H1 (cell line): ENCODE measurements around the gene GPR155.

Source experiments
- ATF3 ChIP-seq: IDR thresholded peaks from 2 replicates; pipeline ENCODE4 v1.6.1; 2011; ENCODE audit warnings: low read depth, mild to moderate bottlenecking, low read length; ENCODE audit not compliant: insufficient read depth
- CREB1 ChIP-seq: IDR thresholded peaks from 2 replicates; pipeline ENCODE4 v1.6.1; 2012; ENCODE audit warnings: inconsistent platforms
- CTCF ChIP-seq, 3 experiments: IDR thresholded peaks; 1 replicate in 2 of 3; 2 replicates in 1 of 3; pipeline versions ENCODE4 v1.5.1 to v1.6.1; 2011; ENCODE audit warnings: low read length in 3 of 3, mild to moderate bottlenecking in 3 of 3, inconsistent platforms in 2 of 3, low read depth in 1 of 3, moderate library complexity in 1 of 3; ENCODE audit not compliant: insufficient read depth in 1 of 3; ENCODE audit errors: control extremely low read depth in 1 of 3
- EP300 ChIP-seq, 2 experiments: IDR thresholded peaks; 1 replicate in 1 of 2; 2 replicates in 1 of 2; pipeline ENCODE4 v1.6.1; 2011 to 2012; ENCODE audit warnings: low read depth in 2 of 2, low read length in 2 of 2, mild to moderate bottlenecking in 2 of 2, borderline replicate concordance in 1 of 2, inconsistent platforms in 1 of 2, moderate library complexity in 1 of 2
- JUND ChIP-seq: IDR thresholded peaks from 2 replicates; pipeline ENCODE4 v1.6.1; 2011; ENCODE audit warnings: mild to moderate bottlenecking, improper control_type of control experiment, low read length
- MAX ChIP-seq: IDR thresholded peaks from 2 replicates; pipeline ENCODE4 v1.6.1; 2012; ENCODE audit warnings: inconsistent platforms
- NANOG ChIP-seq: IDR thresholded peaks from 2 replicates; pipeline ENCODE4 v1.6.1; 2011; ENCODE audit warnings: low read length, low read depth, mild to moderate bottlenecking, inconsistent platforms; ENCODE audit not compliant: insufficient read depth, poor library complexity, severe bottlenecking
- POLR2A ChIP-seq, 2 experiments: IDR thresholded peaks; 1 replicate in 1 of 2; 2 replicates in 1 of 2; pipeline ENCODE4 v1.6.1; 2011; ENCODE audit warnings: low read depth in 2 of 2, low read length in 2 of 2, mild to moderate bottlenecking in 2 of 2; ENCODE audit errors: control extremely low read depth in 1 of 2
- POLR2AphosphoS5 ChIP-seq: IDR thresholded peaks from 2 replicates; pipeline ENCODE4 v1.6.1; 2011; ENCODE audit warnings: low read depth, low read length
- SP1 ChIP-seq: IDR thresholded peaks from 2 replicates; pipeline ENCODE4 v1.6.1; 2011; ENCODE audit warnings: low read depth, low read length
- TAF1 ChIP-seq: IDR thresholded peaks from 2 replicates; pipeline ENCODE4 v1.6.1; 2011; ENCODE audit warnings: mild to moderate bottlenecking, low read depth, low read length
- TEAD4 ChIP-seq: IDR thresholded peaks from 2 replicates; pipeline ENCODE4 v1.6.1; 2012; ENCODE audit warnings: low read depth, low read length, inconsistent platforms, mixed read lengths

DNA sequence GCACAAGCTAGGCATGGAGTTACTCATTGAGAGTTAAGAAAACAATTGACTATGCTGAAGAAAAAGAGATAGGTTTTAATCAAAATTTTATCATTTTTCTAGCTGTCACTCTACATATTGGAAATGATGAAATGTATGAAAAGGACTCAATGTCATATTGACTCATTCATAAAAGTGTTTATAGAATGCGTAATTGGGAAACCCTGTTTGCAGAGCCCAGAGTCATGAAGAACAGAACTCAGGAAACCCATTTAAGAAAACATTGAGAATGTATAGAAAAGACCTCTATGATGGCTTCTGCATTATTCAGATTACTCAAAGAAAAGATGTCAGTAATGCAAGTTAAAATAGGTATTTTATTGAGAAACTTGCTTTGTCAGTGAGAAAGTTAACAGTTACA, 54.9 kb downstream of the GPR155 start:
- TF ChIP-seq TAF1 (no peak), MAX (no peak), SP1 (no peak), CREB1 (no peak), JUND (no peak), POLR2A (IDR thresholded peaks at IDR 0.05; ENCODE audit: control extremely low read depth in 1 of 2, low read depth in 2 of 2, low read length in 2 of 2) (no peak), CTCF (IDR thresholded peaks at IDR 0.05; ENCODE audit: control extremely low read depth in 1 of 3, insufficient read depth in 1 of 3, low read depth in 1 of 3, low read length in 3 of 3) (no peak), EP300 (IDR thresholded peaks at IDR 0.05; ENCODE audit: borderline replicate concordance in 1 of 2, low read depth in 2 of 2, low read length in 2 of 2) (no peak), ATF3 (no peak), POLR2AphosphoS5 (no peak), NANOG (no peak), TEAD4 (no peak)
